Fibroblast of lung (primary cell): ENCODE results near the gene CORO7. TPM values are rescaled to one million over a fixed set of nuclear protein-coding genes. Genes with fewer than 3 reads are reported as not detected.

Experiments
- DNase-seq, 2 donors: peaks; one replicate each; pipeline versions ENCODE4 v3.0.0 to v3.0.0-alpha.2; 2010; ENCODE audit warnings: low read depth in 2 of 2
- H2AFZ ChIP-seq: 2 replicates; pipeline ENCODE4 v1.5.1; 2012; ENCODE audit warnings: low read length, control low read depth, inconsistent platforms
- H3K27ac ChIP-seq: 2 replicates; pipeline ENCODE4 v1.5.1; 2011; ENCODE audit warnings: low read length, control low read depth; ENCODE audit not compliant: insufficient read depth
- H3K27me3 ChIP-seq: 2 replicates; pipeline ENCODE4 v1.5.1; 2011; ENCODE audit warnings: mild to moderate bottlenecking, low read length; ENCODE audit not compliant: control insufficient read depth, insufficient read depth
- H3K36me3 ChIP-seq: 2 replicates; pipeline ENCODE4 v1.5.1; 2011; ENCODE audit warnings: low read length; ENCODE audit not compliant: control insufficient read depth, insufficient read depth
- H3K4me1 ChIP-seq: 2 replicates; pipeline ENCODE4 v1.5.1; 2011; ENCODE audit warnings: low read length; ENCODE audit not compliant: control insufficient read depth, insufficient read depth; ENCODE audit errors: extremely low read depth
- H3K4me2 ChIP-seq: 2 replicates; pipeline ENCODE4 v1.5.1; 2011; ENCODE audit warnings: low read length, control low read depth; ENCODE audit not compliant: insufficient read depth; ENCODE audit errors: extremely low read depth
- H3K4me3 ChIP-seq, 4 experiments: fragments of 200-600 bp in 1 of 4; sonication (generic) in 1 of 4; replicated peaks in 1 of 4; 2 replicates each; pipeline ENCODE4 v1.5.1; 2011 to 2016; ENCODE audit warnings: low read length in 4 of 4, low read depth in 3 of 4, mild to moderate bottlenecking in 3 of 4, control low read depth in 2 of 4, inconsistent platforms in 1 of 4, mixed read lengths in 1 of 4; ENCODE audit not compliant: insufficient read depth in 1 of 4; ENCODE audit errors: control extremely low read depth in 1 of 4
- H3K79me2 ChIP-seq: 2 replicates; pipeline ENCODE4 v1.5.1; 2012; ENCODE audit warnings: mild to moderate bottlenecking, low read length, inconsistent platforms; ENCODE audit not compliant: control insufficient read depth, insufficient read depth
- H3K9ac ChIP-seq: 2 replicates; pipeline ENCODE4 v1.5.1; 2011; ENCODE audit warnings: mild to moderate bottlenecking, low read length, control low read depth; ENCODE audit not compliant: insufficient read depth
- H3K9me3 ChIP-seq: 2 replicates; pipeline ENCODE4 v1.5.1; 2012; ENCODE audit warnings: low read depth, low read length; ENCODE audit not compliant: control insufficient read depth, insufficient read depth
- H4K20me1 ChIP-seq: 2 replicates; pipeline ENCODE4 v1.5.1; 2011; ENCODE audit warnings: low read length; ENCODE audit not compliant: control insufficient read depth, insufficient read depth; ENCODE audit errors: extremely low read depth
- CTCF ChIP-seq, 2 donors: IDR thresholded peaks in 1 of 2; conservative IDR thresholded peaks in 1 of 2; 1 replicate in 1 of 2; 2 replicates in 1 of 2; pipeline ENCODE4 v1.5.1; 2011 to 2012; ENCODE audit warnings: low read length in 2 of 2, control low read depth in 1 of 2, inconsistent platforms in 1 of 2, low read depth in 1 of 2, mild to moderate bottlenecking in 1 of 2
- EZH2 ChIP-seq: IDR thresholded peaks from 2 replicates; pipeline ENCODE4 v1.5.1; 2012; ENCODE audit warnings: low read length, control low read depth, mild to moderate bottlenecking; ENCODE audit errors: missing control alignments
- polyA plus RNA-seq, 2 donors: library from polyadenylated mRNA; depleted of rRNA in 1 of 2; stranded (reverse) in 1 of 2; unstranded in 1 of 2; fragments of >200 nt; gene quantifications; 2 replicates each; pipeline ENCODE4 v1.2.1, GENCODE V29; 2011 to 2012; ENCODE audit warnings: missing spikeins in 1 of 2
- total RNA-seq: library from RNA; depleted of rRNA; stranded (reverse); fragments of >200 nt; gene quantifications from 2 replicates; pipeline ENCODE4 v1.2.1, GENCODE V29; 2014

Gene CORO7
- total and polyA plus RNA-seq, 2 donors (not counting 1 experiment from before 2014, with no cell fraction given): 6.1 to 11.1 TPM

- H2AFZ ChIP-seq: no peak overlapping the region
- H3K9me3 ChIP-seq: no peaks in the 10 kb centered on the region
- H3K27me3 ChIP-seq: no peaks in the 10 kb centered on the region
- peaks cover 3% of the 10 kb centered on the region for H3K36me3 ChIP-seq
- no peaks in the 10 kb centered on the region for H4K20me1 ChIP-seq
- H3K4me3 ChIP-seq: peak overlapping the region; percentile 45 to 94 (median 75)
- H3K27ac ChIP-seq: peak overlapping the region; percentile 77
- TF ChIP-seq CTCF (conservative IDR thresholded peaks at IDR 0.05 in 1 of 2, IDR thresholded peaks at IDR 0.05 in 1 of 2; ENCODE audit: low read depth in 1 of 2, low read length in 2 of 2): no peak
- TF ChIP-seq EZH2: no peak
- H3K79me2 ChIP-seq: peaks cover 65% of the 10 kb centered on the region
- peak overlapping the region; percentile 72 for H3K9ac ChIP-seq
- H3K4me2 ChIP-seq: peak overlapping the region; percentile 95
- H3K4me1 ChIP-seq: peaks cover 24% of the 10 kb centered on the region
- peak; percentile 30 to 66 for DNase-seq
These were observed 98.6 kb downstream of the CORO7 start for GRCh38 chr16:4317532-4318450.

- peak in 1 of 2 donors; percentile 40 for DNase-seq
- Histone ChIP-seq H3K4me3 (peak overlapping the region; percentile 45 to 94 (median 75)), H3K4me2 (peak overlapping the region; percentile 95), H2AFZ (no peak overlapping the region), H3K36me3 (peaks cover 2% of the 10 kb centered on the region), H3K9me3 (no peaks in the 10 kb centered on the region), H3K9ac (peak overlapping the region; percentile 72), H3K27ac (peak overlapping the region; percentile 77), H3K4me1 (peaks cover 24% of the 10 kb centered on the region), H3K79me2 (peaks cover 57% of the 10 kb centered on the region), H3K27me3 (no peaks in the 10 kb centered on the region), H4K20me1 (no peaks in the 10 kb centered on the region)
- TF ChIP-seq CTCF (conservative IDR thresholded peaks at IDR 0.05 in 1 of 2, IDR thresholded peaks at IDR 0.05 in 1 of 2; ENCODE audit: low read depth in 1 of 2, low read length in 2 of 2) (no peak), EZH2 (no peak)
These were observed 99.4 kb downstream of the CORO7 start for GRCh38 chr16:4316864-4317531.
